ENCODE measurements around the gene ITPR3. TPM values are rescaled to one million over a fixed set of nuclear protein-coding genes. Genes with fewer than 3 reads are reported as not detected.

ITPR3 gene
- total RNA-seq, 4 donors from 2014 or later: 76.8 to 101 (median 93.9) TPM

DNA sequence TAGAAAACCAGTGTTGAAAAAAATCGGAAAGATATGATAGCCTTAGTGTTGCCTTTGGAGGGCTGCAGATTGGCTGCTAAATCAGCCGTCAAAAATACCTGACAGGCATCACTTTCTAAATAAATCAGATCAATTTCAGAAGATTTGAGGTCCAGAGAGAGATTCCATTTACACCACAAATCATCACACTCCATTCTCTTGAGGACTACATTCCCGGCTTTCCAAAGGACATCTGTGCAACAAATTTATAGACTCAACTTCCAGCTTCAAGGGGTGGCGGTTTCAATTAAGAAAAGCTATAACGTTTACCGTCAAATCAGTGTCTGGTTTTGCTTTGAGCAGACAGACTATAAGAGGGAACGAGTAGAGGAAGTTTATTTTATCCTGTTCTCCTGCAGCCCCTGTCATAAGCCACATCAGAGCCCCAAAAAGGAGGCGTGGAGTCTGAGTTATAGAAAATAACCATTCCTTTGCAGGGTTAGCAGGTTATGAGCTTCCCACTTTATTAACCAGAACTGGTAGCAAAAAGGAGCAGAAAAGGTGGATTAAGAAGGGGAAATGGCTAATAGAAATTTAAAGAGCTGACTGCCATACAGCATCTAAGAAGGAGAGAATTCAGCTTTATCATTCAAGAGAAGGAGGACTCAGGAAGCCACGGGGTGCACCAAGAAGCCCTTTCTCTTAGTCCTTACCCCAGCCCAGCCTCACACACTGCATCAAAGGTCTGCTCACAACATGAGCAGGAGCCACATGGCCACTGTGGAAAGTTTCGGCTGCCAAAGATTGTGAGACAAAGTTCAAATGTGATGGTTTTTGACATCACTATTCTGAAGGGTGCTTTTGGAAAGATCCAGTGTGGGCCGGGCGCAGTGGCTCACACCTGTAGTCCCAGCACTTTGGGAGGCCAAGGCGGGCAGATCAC is 103.2 kb downstream of the ITPR3 start:
- no peaks in the 10 kb centered on the region for H3K4me1 ChIP-seq
- H3K4me3 ChIP-seq: no peak overlapping the region
- no peak overlapping the region for H3K27ac ChIP-seq
- DNase-seq (ENCODE audit: low spot score in 2 of 2): no peak
- no peaks in the 10 kb centered on the region for H3K9me3 ChIP-seq
- no peak for TF ChIP-seq POLR2A (IDR thresholded peaks at IDR 0.05)
- TF ChIP-seq EP300 (IDR thresholded peaks at IDR 0.05): no peak
- TF ChIP-seq, protein P1, sequence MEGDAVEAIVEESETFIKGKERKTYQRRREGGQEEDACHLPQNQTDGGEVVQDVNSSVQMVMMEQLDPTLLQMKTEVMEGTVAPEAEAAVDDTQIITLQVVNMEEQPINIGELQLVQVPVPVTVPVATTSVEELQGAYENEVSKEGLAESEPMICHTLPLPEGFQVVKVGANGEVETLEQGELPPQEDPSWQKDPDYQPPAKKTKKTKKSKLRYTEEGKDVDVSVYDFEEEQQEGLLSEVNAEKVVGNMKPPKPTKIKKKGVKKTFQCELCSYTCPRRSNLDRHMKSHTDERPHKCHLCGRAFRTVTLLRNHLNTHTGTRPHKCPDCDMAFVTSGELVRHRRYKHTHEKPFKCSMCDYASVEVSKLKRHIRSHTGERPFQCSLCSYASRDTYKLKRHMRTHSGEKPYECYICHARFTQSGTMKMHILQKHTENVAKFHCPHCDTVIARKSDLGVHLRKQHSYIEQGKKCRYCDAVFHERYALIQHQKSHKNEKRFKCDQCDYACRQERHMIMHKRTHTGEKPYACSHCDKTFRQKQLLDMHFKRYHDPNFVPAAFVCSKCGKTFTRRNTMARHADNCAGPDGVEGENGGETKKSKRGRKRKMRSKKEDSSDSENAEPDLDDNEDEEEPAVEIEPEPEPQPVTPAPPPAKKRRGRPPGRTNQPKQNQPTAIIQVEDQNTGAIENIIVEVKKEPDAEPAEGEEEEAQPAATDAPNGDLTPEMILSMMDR (IDR thresholded peaks at IDR 0.05): no peak
- 72 to 73% methylated on average over 13 of the region's 13 CpGs for WGBS, 2 donors
- H3K36me3 ChIP-seq: no peaks in the 10 kb centered on the region
- no peaks in the 10 kb centered on the region for H3K27me3 ChIP-seq

DNA sequence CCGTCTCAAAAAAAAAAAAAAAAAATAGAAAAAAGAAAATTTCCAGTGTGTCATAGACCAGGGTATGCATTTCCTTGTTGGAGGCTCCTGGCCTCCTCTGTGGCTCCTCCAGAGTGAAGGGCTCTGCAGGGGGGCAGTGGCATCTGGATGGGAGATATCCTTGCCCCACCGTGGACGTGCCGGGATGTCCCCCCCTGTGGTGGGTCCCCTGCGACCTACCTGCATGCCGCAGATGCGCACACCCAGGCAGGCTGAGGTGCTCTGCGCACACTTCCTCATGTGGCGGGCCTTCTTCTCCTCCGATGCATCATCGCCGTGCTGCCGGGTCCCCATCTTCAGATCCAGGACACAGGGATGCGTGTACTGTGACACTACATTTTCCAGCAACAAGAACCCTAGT is 104.1 kb downstream of the ITPR3 start:
- DNase-seq (ENCODE audit: low spot score in 2 of 2): no peak
- Histone ChIP-seq H3K4me3 (no peak overlapping the region), H3K36me3 (no peaks in the 10 kb centered on the region), H3K9me3 (no peaks in the 10 kb centered on the region), H3K4me1 (no peaks in the 10 kb centered on the region), H3K27ac (no peak overlapping the region), H3K27me3 (no peaks in the 10 kb centered on the region)
- no peak for TF ChIP-seq EP300 (IDR thresholded peaks at IDR 0.05)
- TF ChIP-seq, protein P1 (IDR thresholded peaks at IDR 0.05): no peak
- TF ChIP-seq POLR2A (IDR thresholded peaks at IDR 0.05): no peak
- WGBS, 2 donors: 85 to 86% methylated on average over 10 to 14 of the region's 14 CpGs

DNA sequence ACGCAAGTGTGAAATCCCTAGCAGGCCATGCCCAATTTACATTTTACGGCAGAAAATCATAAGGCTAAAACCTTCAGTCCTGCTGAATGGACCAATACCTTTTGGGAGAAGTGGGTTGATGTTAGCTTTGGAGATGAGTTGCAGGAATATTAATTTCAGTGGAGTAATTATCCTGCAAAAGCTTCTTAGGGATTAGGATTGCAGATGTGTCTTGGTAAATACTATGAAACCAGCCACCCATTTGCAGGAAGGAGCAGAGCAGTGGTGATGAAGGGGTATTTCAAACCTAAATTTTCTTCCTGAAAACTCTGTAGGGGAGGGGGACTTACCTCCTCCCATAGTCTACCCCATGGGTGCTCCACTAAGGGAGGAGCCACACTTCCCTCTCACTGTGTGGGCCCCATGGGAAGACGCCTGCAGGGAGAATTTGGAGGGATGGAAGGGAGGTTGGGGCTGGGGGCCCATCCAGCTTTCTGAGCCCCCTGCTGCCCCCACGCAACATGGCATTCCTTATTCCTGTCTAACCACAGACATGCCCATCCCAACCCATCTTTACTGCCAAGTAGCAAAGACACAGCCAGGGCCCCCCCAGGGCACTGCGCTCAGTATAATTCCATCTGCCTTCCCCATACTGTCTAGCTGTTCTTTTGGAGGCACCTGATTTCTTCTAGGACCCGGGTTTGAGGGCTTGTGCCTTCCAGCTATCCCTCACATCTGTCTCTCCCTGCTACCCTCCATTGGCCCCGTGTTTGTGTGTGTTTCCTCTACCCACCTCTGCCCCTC is 105.0 kb downstream of the ITPR3 start:
- Histone ChIP-seq H3K36me3 (no peaks in the 10 kb centered on the region), H3K9me3 (no peaks in the 10 kb centered on the region), H3K4me3 (no peak overlapping the region), H3K4me1 (no peaks in the 10 kb centered on the region), H3K27me3 (no peaks in the 10 kb centered on the region), H3K27ac (no peak overlapping the region)
- TF ChIP-seq EP300 (IDR thresholded peaks at IDR 0.05) (no peak), POLR2A (IDR thresholded peaks at IDR 0.05) (no peak)
- TF ChIP-seq, protein P1 (IDR thresholded peaks at IDR 0.05): no peak
- WGBS, 2 donors: 91 to 95% methylated on average over 7 of the region's 7 CpGs
- no peak for DNase-seq (ENCODE audit: low spot score in 2 of 2)

DNA sequence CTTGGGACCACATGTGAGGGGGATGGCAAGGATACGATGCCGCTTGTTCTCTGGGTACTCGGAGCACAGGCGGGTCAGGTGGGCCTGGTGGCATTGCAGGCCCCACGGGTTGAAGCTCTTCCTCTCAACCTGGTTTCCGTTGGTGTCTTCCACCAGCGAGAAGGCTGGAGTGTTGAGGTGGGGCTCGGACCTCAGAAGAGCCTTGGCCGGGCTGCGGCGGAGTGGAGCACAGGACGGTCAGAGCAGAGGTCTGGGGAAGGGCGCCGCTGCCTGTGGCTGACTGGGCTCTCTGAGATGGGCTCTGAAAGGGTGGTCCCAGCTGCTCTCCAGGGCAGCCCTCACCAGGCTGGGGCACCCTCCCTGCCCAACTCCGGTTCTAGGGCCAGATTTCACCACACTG is 105.6 kb downstream of the ITPR3 start:
- no peaks in the 10 kb centered on the region for H3K27me3 ChIP-seq
- TF ChIP-seq, protein P1 (IDR thresholded peaks at IDR 0.05): no peak
- no peak for TF ChIP-seq EP300 (IDR thresholded peaks at IDR 0.05)
- no peak for TF ChIP-seq POLR2A (IDR thresholded peaks at IDR 0.05)
- no peaks in the 10 kb centered on the region for H3K36me3 ChIP-seq
- DNase-seq (ENCODE audit: low spot score in 2 of 2): no peak
- no peaks in the 10 kb centered on the region for H3K9me3 ChIP-seq
- 93 to 94% methylated on average over 15 of the region's 15 CpGs for WGBS, 2 donors
- no peak overlapping the region for H3K4me3 ChIP-seq
- no peak overlapping the region for H3K27ac ChIP-seq
- no peaks in the 10 kb centered on the region for H3K4me1 ChIP-seq

DNA sequence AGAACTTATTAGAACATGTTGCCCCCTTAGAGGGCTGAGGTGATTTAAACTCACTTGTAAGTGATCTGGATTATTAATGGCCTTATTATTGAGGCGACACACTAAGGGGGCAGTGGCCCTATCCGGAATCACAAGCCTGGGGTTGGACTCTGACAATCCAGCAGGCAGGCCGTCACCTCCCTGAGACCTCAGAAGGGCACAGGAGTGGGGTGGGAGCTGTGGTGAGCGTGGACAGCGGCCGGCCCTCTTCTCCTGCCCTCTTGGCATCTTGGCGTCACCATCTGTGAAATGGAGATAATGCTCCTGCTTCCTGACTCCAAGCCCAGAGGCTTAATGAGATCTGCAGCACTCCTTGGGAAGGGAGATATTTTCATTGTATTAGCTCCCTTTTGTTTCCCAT is 106.0 kb downstream of the ITPR3 start:
- WGBS, 2 donors: 70 to 87% methylated on average over 7 of the region's 7 CpGs
- H3K36me3 ChIP-seq: no peaks in the 10 kb centered on the region
- H3K4me3 ChIP-seq: no peak overlapping the region
- no peaks in the 10 kb centered on the region for H3K9me3 ChIP-seq
- H3K27me3 ChIP-seq: no peaks in the 10 kb centered on the region
- no peak overlapping the region for H3K27ac ChIP-seq
- DNase-seq (ENCODE audit: low spot score in 2 of 2): no peak
- no peaks in the 10 kb centered on the region for H3K4me1 ChIP-seq
- TF ChIP-seq POLR2A (IDR thresholded peaks at IDR 0.05) (no peak), EP300 (IDR thresholded peaks at IDR 0.05) (no peak)
- TF ChIP-seq, protein P1 (IDR thresholded peaks at IDR 0.05): no peak
